GM19193 (cell line): ENCODE data around the gene BCL7A.

ENCODE experiments used
- POLR2A ChIP-seq: IDR thresholded peaks from 4 replicates; pipeline ENCODE4 v1.6.1; 2011; ENCODE audit not compliant: insufficient read depth, insufficient read length; ENCODE audit errors: extremely low read depth

BCL7A gene

DNA sequence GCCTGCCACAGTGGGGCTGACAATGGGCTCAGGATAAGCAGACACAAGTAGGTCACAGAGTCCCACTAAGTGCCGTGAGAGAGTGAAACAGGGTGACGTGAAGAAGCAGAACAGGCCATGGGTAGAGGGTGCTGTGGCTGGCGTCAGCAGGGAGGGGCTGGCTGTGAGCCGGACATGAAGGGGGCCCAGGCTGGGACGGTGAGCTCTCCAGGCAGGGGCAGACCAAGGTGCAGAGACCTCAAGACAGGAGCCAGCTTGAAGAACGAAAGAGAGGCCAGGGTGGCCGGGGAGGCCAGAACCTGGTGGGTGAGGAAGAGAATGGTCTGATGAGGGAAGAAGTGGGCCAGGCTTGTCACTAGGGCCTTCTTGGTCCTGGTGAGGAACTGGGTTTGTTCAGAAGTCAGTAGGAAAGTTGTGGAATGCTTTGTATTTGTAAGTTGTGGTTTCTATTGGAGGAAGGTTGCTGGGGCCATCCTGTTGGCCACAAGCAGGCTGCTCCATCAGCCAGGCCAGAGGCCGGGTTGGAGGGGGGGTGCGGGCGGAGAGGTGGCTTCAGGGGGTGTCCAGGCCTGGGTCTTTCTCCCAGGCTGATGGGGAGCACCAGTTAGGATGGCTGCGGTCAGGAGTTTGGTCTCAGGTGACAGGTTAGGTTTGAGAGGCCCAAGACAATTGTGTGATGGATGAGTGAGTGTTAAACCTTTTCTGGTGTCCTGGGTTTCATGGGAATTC lies 35.5 kb downstream of the BCL7A start:
- TF ChIP-seq POLR2A = no peak

DNA sequence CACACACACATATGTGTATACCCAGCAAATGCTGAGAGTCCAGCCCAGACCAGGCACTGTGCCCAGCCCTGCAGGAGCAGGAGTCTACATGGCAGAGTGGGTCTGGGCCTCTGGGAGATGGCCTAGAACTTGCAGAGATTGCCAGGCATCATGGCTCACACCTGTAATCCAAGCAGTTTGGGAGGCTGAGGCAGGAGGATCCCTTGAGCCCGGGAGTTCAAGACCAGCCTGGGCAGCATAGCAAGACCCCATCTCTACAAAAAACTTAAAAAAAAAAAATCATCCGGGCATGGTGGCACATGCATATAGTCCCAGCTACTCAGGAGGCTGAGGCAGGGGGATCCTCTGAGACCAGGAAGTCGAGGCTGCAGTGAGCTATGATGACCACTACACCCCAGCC lies 36.1 kb downstream of the BCL7A start:
- TF ChIP-seq POLR2A = no peak

DNA sequence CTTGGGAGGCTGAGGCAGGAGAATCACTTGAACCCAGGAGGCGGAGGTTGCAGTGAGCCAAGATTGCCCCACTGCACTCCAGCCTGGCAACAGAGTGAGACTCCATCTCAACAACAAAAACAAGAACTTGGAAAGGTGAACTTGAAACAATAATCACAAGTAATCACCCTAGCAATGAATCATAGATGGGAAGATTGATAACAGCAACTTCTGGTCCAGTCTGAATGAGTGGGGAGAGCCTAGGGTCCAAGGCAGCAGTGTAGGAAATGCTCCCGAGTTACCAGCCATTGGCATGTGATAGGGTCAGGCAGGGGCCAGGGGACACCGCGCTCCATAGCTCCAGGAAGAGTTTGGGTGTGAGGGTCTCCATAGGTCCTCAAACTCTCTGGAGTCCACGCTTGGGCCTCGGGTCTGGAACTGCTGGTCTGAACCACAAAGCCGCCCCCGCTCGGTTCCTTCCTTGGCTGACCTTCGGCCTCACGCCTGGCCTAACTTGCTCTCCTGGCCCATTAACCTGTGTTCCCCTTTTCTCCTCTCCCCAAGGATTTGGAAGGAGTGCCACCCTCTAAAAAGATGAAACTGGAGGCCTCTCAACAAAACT lies 37.0 kb downstream of the BCL7A start:
- no peak for TF ChIP-seq POLR2A

DNA sequence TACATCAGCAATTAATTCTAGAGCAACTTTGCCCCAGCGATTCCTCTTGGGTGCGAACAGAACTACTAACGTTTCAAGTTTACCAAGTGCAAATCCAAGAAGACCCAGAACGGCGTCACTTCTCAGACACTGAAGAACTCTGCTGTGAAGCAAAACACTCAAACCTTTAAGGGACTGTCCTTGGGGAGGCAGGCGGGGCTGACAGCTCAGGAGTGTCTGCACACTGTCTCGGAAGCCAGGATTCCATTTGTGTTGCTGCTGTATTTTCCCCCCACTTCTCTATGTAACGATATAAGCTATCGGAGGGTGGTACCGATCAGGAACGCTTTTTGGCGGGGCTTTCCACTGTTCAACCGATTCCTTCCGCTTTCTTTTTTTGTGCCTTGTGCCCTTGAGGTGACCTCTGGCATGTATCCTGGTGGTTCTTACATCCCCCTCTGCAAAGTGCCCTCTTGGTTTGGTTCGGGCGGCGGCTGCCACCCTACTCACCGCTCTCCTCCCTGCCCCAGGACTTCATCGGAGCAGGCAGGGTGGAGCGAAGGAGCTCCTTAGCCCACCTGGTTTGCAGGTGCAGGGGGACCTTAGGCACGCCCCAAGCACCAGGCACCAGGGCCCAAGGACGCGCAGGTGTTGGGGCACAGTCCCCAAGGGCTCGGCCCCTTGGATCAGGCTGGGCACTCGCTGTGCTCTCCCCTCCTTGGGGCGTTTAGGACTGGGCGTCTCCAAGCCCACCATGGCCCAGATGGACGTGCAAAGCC lies 37.7 kb downstream of the BCL7A start:
- TF ChIP-seq POLR2A = no peak

DNA sequence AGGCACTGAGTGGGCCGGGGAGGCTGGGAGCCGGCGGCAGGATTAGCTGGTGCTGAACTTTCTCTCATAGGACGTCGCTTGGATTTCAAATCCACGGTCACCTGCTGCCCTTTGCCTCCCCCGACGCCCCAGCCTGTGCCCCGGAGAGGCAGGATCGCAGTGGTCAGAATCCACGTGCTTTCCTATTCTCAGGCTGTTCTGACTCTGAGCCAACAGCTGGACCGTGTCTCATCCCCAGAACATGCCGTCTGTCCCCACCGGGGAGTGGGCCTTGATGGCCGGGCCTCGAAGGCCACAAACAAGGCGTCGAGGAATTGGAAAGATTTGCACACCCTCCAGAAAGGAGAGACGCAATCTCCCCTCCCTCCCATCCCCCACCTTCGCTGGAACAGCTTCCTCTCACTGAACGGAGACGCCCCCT lies 38.4 kb downstream of the BCL7A start:
- no peak for TF ChIP-seq POLR2A

DNA sequence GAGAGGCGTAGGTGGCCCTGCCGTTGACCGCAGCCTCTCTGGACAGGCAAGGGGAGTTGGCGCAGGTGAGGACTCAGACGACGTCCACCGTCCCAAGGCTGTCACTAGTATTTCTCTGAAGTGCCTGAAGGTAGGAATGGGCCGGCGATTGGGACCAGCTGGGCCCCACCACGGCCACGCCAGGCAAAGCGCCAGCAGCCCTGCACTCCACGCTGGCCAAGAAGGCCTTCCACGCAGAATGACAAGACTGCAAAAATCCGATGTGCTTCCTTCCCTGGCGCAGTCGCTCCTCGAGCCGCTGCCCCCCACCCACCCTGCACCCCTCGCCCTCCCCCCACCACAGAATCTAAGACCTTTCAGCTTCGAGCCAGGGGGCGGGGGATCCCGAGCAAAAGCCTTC lies 39.6 kb downstream of the BCL7A start:
- no peak for TF ChIP-seq POLR2A

DNA sequence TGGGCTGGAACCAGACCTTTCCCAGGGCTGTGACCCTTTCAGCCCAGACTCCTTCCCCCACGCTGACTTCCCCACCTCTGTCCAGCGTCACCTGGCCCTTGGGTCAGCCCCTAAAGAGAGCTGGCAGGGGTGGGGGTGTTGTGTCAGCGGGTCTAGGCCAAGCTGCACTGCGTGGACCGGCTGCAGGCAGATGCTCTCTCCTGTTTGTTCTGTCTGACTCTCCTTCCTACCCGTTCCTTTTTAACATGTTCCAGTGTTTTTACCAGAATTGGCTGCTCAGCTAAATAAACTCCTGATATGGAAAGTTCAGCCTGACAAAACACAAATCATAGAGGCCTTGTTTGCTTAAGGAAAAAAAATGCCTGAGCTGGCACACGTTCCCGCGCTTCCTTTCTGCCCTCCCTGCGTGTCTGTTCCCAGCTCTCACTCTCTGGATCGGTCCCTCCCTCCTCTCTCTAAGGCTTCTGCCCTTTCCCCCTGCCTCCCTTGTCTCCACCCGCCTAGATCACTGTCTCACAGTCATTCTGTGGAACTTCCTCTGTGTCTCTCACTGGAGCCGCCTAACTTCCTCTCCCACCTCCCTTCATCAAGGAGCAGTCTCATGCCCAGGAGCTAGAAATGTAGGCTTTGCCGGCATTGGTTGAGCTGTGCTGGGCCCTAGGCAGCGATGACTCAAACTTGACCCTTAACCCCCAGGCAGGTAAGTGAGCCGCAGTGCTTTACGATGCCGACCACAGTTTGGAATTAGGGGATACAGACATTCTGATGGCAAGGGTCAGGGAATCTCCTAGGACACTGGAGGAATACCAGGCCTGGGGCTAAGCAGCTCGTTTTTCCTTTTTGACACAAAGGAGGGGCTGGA lies 41.4 kb downstream of the BCL7A start:
- TF ChIP-seq POLR2A = no peak

DNA sequence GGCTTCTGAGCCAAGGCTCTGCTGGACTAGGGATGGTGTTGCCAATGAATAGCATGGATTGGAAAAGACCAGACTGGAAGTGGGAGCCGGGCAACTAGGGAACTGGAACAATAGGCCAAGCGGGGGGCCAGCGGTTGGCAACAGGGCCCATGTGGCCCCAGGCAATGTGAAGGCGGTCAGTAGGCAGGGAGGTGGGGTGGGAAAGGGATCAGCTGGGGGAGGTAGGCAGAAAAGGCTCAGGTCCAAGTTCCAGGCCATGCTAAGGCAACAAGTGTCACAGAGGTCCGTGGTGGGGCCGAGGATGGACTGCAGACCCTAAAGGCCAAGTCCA lies 42.0 kb downstream of the BCL7A start:
- TF ChIP-seq POLR2A = no peak

DNA sequence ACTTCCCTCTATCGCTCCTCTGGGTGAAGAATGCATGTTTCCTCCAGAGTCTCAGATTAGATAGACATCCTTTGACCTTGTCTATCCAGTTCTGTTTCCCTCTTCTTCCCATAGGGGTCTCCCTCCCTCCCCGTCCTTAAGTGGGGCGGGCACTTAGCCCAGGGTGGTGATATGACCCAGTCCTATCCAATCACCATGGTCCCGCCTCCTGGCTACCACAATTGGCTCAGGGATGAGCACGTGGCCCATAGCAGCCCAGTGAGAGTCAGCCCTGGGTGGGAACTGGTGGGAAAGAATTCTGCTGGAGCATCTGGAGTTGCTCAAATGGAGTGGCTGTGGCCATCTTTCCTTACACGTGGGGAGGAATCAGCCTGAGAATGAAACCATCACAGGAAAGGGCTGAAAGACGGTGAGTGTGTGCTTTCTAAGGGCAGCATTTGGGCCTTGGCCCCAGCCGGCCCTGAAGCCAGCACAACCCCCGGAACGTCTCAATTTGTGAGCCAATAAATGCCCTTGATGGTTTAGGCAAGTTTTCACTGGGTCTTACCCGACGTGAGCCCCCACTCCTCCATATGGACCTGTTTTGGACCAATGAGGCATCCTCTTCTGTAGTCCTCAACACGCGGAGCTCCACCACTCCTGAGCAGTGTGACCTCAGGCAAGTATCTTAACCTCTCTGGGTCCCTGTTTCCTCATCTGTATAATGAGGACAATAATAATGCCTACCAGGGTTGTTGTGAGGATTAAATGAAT lies 42.5 kb downstream of the BCL7A start:
- TF ChIP-seq POLR2A = no peak

DNA sequence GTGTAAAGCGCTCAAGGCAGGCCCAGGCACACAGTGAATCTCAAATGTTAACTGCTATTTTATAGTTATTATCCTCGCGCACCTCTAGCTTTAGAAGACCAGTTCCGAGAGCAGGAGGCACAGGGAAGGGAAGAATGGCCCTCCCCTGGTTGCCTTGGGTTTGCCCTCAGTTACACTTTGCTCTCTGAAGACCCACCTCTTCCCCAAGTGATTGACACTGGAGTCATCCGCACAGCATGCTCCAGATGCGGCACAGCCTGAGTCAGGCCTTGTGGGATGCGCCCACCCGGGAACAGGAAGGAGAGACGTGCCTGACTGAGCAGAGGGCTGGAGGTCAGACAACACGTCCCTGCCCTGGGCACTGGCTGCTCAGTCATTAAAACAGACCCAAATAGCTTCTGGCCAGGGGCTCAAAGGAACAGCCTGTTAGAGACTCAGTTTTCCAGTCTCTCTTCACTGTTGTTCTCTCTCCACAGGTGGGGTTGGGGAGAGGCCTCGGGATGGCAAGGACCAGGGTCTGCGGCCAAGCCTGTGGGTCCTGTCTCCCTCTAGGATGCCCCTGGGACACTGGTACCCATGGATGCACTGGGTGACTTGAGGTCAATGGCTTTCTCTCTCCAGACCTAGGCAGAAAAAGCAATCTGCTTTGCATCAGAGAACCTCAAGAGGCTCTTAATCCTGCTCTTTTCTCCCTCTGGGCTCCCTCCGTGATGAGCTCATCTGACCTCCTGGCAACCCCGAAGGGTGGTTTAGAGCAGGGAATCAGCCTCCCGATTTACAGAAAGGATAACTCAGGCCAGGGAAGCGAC lies 43.3 kb downstream of the BCL7A start:
- no peak for TF ChIP-seq POLR2A

DNA sequence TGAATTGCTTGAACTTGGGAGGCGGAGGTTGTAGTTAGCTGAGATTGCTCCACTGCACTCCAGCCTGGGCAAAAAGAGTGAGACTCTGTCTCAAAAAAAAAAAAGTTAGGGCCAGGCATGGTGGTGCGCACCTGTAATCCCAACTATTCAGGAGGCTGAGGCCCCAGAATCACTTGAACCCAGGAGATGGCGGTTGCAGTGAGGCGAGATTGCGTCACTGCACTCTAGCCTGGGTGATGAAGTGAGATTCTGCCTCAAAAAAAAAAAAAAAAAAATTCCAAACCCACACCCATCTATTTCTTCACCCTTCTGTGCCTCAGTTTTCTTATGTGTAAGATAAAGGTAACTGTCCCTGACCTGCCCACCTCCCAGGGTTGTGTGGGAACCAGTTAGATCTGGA lies 45.9 kb downstream of the BCL7A start:
- no peak for TF ChIP-seq POLR2A

DNA sequence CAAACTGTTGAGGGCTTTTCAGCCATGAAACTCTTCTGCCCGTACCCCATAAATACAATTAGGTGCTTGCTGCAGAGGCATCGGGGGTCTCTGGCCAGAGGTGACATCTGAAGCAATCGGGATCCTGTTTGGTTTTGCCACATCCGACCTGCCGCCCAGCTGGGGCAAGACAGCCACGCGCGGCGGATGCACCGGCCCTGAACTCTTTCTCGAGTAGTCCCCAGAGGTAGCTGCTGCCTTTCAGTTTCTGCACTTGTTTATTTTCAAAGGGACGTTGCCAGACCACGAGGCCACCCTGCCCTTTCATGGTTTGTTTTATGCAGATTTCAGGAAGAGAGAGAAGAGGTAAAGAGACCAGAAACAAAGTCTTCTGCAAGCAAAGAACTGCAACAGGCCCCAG lies 46.3 kb downstream of the BCL7A start:
- TF ChIP-seq POLR2A = no peak
